Fibroblast of the aortic adventitia (primary cell): ENCODE results near the gene PHLDB2. TPM values are rescaled to one million over a fixed set of nuclear protein-coding genes. Genes with fewer than 3 reads are reported as not detected.
"Not testable (repeated sequence)": the region's sequence is repeated elsewhere in the genome, so short reads cannot be mapped to it uniquely, and the experiment has no call there.

Experiments used
- DNase-seq: peaks from one replicate; pipeline ENCODE4 v3.0.0-alpha.2; 2010; ENCODE audit warnings: low read depth
- H3K4me3 ChIP-seq: 2 replicates; pipeline ENCODE4 v1.5.1; 2011; ENCODE audit warnings: low read depth, mild to moderate bottlenecking, control low read depth, low read length, moderate library complexity
- total RNA-seq: library from RNA; depleted of rRNA; stranded (reverse); fragments of >200 nt; gene quantifications from 2 replicates; pipeline ENCODE4 v1.2.3, GENCODE V29; 2012; ENCODE audit warnings: low replicate concordance
- TF ChIP-seq, protein P1 (sequence below): IDR thresholded peaks from 2 replicates; pipeline ENCODE4 v1.5.1; 2011; ENCODE audit warnings: mild to moderate bottlenecking, low read length, control low read depth, inconsistent platforms; ENCODE audit not compliant: insufficient read depth

PHLDB2 gene
- 61.9 and 79.2 TPM in 2 replicates for total RNA-seq

GRCh38 chr3:111859061-111859973 lies at the start of gene PHLDB2:
TSS of gene PHLDB2 (plus strand) at chr3:111859265. CDS start at chr3:111884078, 24,813 bp downstream.
- TF ChIP-seq, protein P1, sequence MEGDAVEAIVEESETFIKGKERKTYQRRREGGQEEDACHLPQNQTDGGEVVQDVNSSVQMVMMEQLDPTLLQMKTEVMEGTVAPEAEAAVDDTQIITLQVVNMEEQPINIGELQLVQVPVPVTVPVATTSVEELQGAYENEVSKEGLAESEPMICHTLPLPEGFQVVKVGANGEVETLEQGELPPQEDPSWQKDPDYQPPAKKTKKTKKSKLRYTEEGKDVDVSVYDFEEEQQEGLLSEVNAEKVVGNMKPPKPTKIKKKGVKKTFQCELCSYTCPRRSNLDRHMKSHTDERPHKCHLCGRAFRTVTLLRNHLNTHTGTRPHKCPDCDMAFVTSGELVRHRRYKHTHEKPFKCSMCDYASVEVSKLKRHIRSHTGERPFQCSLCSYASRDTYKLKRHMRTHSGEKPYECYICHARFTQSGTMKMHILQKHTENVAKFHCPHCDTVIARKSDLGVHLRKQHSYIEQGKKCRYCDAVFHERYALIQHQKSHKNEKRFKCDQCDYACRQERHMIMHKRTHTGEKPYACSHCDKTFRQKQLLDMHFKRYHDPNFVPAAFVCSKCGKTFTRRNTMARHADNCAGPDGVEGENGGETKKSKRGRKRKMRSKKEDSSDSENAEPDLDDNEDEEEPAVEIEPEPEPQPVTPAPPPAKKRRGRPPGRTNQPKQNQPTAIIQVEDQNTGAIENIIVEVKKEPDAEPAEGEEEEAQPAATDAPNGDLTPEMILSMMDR, result peak; percentile 15
- H3K4me3 ChIP-seq, result peak within 1 kb of the TSS; percentile 76
- peak; percentile 79 for DNase-seq

GRCh38 chr3:111810909-111811308 lies 48.2 kb upstream of the PHLDB2 start:
- DNase-seq, result peak; percentile 83
- TF ChIP-seq, protein P1, result no peak
- H3K4me3 ChIP-seq, result no peak overlapping the region

GRCh38 chr3:111811811-111812210 lies 47.3 kb upstream of the PHLDB2 start:
- no peak overlapping the region for H3K4me3 ChIP-seq
- TF ChIP-seq, protein P1, result no peak
- DNase-seq, result no peak

DNA sequence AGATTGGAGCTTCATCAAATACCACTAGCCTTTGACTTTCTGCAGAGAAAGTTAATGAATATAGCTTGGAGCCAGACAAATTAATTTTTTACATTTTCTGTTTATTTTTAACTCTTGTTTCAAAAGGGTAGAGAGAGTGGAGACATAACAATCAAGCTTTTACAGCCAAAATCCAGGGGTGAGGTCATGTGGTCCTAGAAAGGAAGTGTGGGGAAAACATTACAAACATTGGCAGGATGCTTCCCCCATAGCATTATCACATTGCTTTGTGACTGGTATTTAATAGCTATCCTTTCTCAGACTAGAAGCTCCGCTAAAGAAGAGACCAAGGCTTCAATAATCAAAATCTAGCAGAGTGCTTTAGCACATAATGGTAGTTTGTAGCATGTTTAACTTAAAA lies 46.4 kb upstream of the PHLDB2 start:
- TF ChIP-seq, protein P1, result no peak
- no peak overlapping the region for H3K4me3 ChIP-seq
- DNase-seq, result no peak

- no peak overlapping the region for H3K4me3 ChIP-seq
- TF ChIP-seq, protein P1, result no peak
- no peak for DNase-seq
Observed at GRCh38 chr3:111813441-111813840, 45.6 kb upstream of the PHLDB2 start.

GRCh38 chr3:111813979-111814378 lies 45.1 kb upstream of the PHLDB2 start:
- no peak for DNase-seq
- no peak overlapping the region for H3K4me3 ChIP-seq
- TF ChIP-seq, protein P1, result no peak

DNA sequence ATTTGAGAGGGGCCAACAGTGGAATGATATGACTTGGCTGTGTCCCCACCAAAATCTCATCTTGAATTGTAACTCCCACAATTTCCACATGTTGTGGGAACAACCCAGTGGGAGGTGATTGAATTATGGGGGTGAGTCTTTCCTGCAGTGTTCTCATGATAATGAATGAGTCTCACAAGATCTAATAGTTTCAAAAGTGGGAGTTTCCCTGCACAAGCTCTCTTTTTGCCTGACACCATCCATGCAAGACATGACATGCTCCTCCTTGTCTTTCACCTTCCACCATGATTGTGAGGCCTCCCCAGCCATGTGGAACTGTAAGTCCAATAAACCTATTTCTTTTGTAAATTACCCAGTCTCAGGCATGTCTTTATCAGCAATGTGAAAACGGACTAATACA lies 42.3 kb upstream of the PHLDB2 start:
- not testable (repeated sequence) for H3K4me3 ChIP-seq, DNase-seq
